Loucy (cell line): Measurements from ENCODE around the gene CLK3.

Experiments used
- H2AFZ ChIP-seq: fragments of 200-600 bp; sonication (generic); 2 replicates; pipeline ENCODE4 v1.6.0; 2016; ENCODE audit warnings: antibody characterized with exemption, mild to moderate bottlenecking, low read length, moderate library complexity
- H3F3A ChIP-seq: fragments of 200-600 bp; 2 replicates; pipeline ENCODE4 v1.6.0; 2016; ENCODE audit warnings: antibody characterized with exemption, low read depth, mild to moderate bottlenecking
- H3K27me3 ChIP-seq: fragments of 200-600 bp; sonication (generic); 2 replicates; pipeline ENCODE4 v1.6.1; 2014; ENCODE audit warnings: low read length, mild to moderate bottlenecking; ENCODE audit not compliant: insufficient read depth, poor library complexity, severe bottlenecking
- H3K36me3 ChIP-seq: fragments of 200-600 bp; sonication (generic); 2 replicates; pipeline ENCODE4 v1.6.1; 2016; ENCODE audit warnings: low read length; ENCODE audit not compliant: insufficient read depth
- H3K4me1 ChIP-seq: fragments of 200-600 bp; sonication (generic); 2 replicates; pipeline ENCODE4 v1.5.1; 2014; ENCODE audit warnings: low read length, mild to moderate bottlenecking; ENCODE audit not compliant: insufficient read depth, poor library complexity, severe bottlenecking
- H3K4me2 ChIP-seq: fragments of 200-600 bp; sonication (generic); 2 replicates; pipeline ENCODE4 v1.6.0; 2014; ENCODE audit warnings: antibody characterized with exemption, low read length, low read depth, mild to moderate bottlenecking; ENCODE audit not compliant: poor library complexity, severe bottlenecking
- H3K4me3 ChIP-seq: fragments of 200-600 bp; sonication (generic); 2 replicates; pipeline ENCODE4 v1.5.1; 2014; ENCODE audit warnings: low read length, mild to moderate bottlenecking, mixed read lengths; ENCODE audit not compliant: poor library complexity, severe bottlenecking
- H3K79me2 ChIP-seq: fragments of 200-600 bp; sonication (generic); 2 replicates; pipeline ENCODE4 v1.6.1; 2014; ENCODE audit warnings: low read length; ENCODE audit not compliant: insufficient read depth
- H3K9ac ChIP-seq: fragments of 200-600 bp; sonication (generic); 2 replicates; pipeline ENCODE4 v1.6.0; 2014; ENCODE audit warnings: mild to moderate bottlenecking, low read depth, low read length, moderate library complexity; ENCODE audit not compliant: poor library complexity, severe bottlenecking
- H3K9me2 ChIP-seq: fragments of 200-600 bp; sonication (generic); replicated peaks from 2 replicates; pipeline ENCODE4 v1.6.1; 2016; ENCODE audit warnings: low read depth, low read length, mixed read lengths
- H3K9me3 ChIP-seq: fragments of 200-600 bp; sonication (generic); 2 replicates; pipeline ENCODE4 v1.6.1; 2014; ENCODE audit warnings: mild to moderate bottlenecking, antibody characterized with exemption, low read length, low read depth; ENCODE audit not compliant: insufficient read depth
- H4K20me1 ChIP-seq: fragments of 200-600 bp; sonication (generic); 2 replicates; pipeline ENCODE4 v1.6.0; 2014; ENCODE audit warnings: antibody characterized with exemption, low read length, mild to moderate bottlenecking; ENCODE audit not compliant: insufficient read depth, poor library complexity, severe bottlenecking
- CTCF ChIP-seq: fragments of 200-600 bp; sonication (generic); conservative IDR thresholded peaks from 2 replicates; pipeline ENCODE4 v1.5.1; 2014; ENCODE audit warnings: mild to moderate bottlenecking, antibody characterized with exemption, low read length
- EZH2phosphoT487 ChIP-seq: fragments of 200-600 bp; IDR thresholded peaks from 2 replicates; pipeline ENCODE4 v1.6.1; 2018; ENCODE audit warnings: antibody characterized with exemption, mild to moderate bottlenecking, moderate library complexity, borderline replicate concordance

Gene CLK3

GRCh38 chr15:74603789-74604705 lies 11.6 kb upstream of the CLK3 start:
- Histone ChIP-seq H3K9ac (no peak overlapping the region), H3K4me2 (no peak overlapping the region), H3K4me3 (no peak overlapping the region), H3K4me1 (peaks cover 9% of the 10 kb centered on the region), H3K27me3 (no peaks in the 10 kb centered on the region), H3K9me3 (no peaks in the 10 kb centered on the region), H3K9me2 (no peaks in the 10 kb centered on the region), H3K36me3 (no peaks in the 10 kb centered on the region), H4K20me1 (no peaks in the 10 kb centered on the region), H3F3A (no peaks in the 10 kb centered on the region), H3K79me2 (peaks cover 10% of the 10 kb centered on the region), H2AFZ (no peak overlapping the region)
- no peak for TF ChIP-seq CTCF
- TF ChIP-seq EZH2phosphoT487 = no peak

GRCh38 chr15:74604983-74605794 lies 10.4 kb upstream of the CLK3 start:
- Histone ChIP-seq H3K9ac (no peak overlapping the region), H3K9me2 (no peaks in the 10 kb centered on the region), H3K9me3 (no peaks in the 10 kb centered on the region), H3F3A (no peaks in the 10 kb centered on the region), H3K4me3 (no peak overlapping the region), H4K20me1 (no peaks in the 10 kb centered on the region), H3K36me3 (no peaks in the 10 kb centered on the region), H3K4me1 (peaks cover 2% of the 10 kb centered on the region), H2AFZ (no peak overlapping the region), H3K27me3 (no peaks in the 10 kb centered on the region), H3K4me2 (no peak overlapping the region), H3K79me2 (no peaks in the 10 kb centered on the region)
- TF ChIP-seq EZH2phosphoT487 (no peak), CTCF (no peak)

- H3K4me3 ChIP-seq = no peak overlapping the region
- H3K79me2 ChIP-seq = no peaks in the 10 kb centered on the region
- TF ChIP-seq EZH2phosphoT487 (no peak), CTCF (no peak)
- peaks cover 3% of the 10 kb centered on the region for H3K4me1 ChIP-seq
- no peak overlapping the region for H3K4me2 ChIP-seq
- H4K20me1 ChIP-seq = no peaks in the 10 kb centered on the region
- H3K36me3 ChIP-seq = no peaks in the 10 kb centered on the region
- no peaks in the 10 kb centered on the region for H3F3A ChIP-seq
- no peaks in the 10 kb centered on the region for H3K27me3 ChIP-seq
- H2AFZ ChIP-seq = no peak overlapping the region
- no peak overlapping the region for H3K9ac ChIP-seq
- no peaks in the 10 kb centered on the region for H3K9me2 ChIP-seq
- H3K9me3 ChIP-seq = no peaks in the 10 kb centered on the region
Observed at GRCh38 chr15:74605795-74606150, 9.9 kb upstream of the CLK3 start.
